ENCODE results near the gene DECR2. TPM values are rescaled to one million over a fixed set of nuclear protein-coding genes. Genes with fewer than 3 reads are reported as not detected.

The DECR2 gene
- total RNA-seq, 1 experiment from 2014 or later, result 52.6 TPM

- Mint-ChIP-seq H3K4me1 (ENCODE audit: low read depth, unreplicated experiment) (no peaks in the 10 kb centered on the region), H3K27ac (ENCODE audit: unreplicated experiment) (no peak overlapping the region), H3K4me3 (ENCODE audit: unreplicated experiment) (no peak overlapping the region), H3K9me3 (ENCODE audit: unreplicated experiment) (no peaks in the 10 kb centered on the region), H3K36me3 (ENCODE audit: insufficient read depth, unreplicated experiment) (peaks cover 31% of the 10 kb centered on the region), H3K27me3 (ENCODE audit: insufficient read depth, unreplicated experiment) (no peaks in the 10 kb centered on the region)
- Histone ChIP-seq H3K27me3 (replicated peaks; ENCODE audit: control insufficient read depth, insufficient read depth, low read length) (no peaks in the 10 kb centered on the region), H3K4me3 (ENCODE audit: low read depth, low read length) (no peak overlapping the region), H3K4me1 (no peaks in the 10 kb centered on the region), H3K36me3 (ENCODE audit: control insufficient read depth, insufficient read depth, low read length) (no peaks in the 10 kb centered on the region), H3K9me3 (no peaks in the 10 kb centered on the region)
- CTCF ChIA-PET, result interaction anchor here (2.0 kb wide), 2 partner anchors 10 to 256 kb away, joined by 9 to 19 read pairs; partner anchors contain the start of gene AXIN1
- BruUV-seq (replicated peaks), result no TSS peak
- intact Hi-C loops (cut with micrococcal nuclease; ENCODE audit: unreplicated experiment), result no loop called here
- POLR2A ChIA-PET, result interaction anchor here (0.8 kb wide), 1 partner anchor 33 kb away, joined by 6 read pairs; no protein-coding TSS in a partner anchor
- TF ChIP-seq, protein P1, sequence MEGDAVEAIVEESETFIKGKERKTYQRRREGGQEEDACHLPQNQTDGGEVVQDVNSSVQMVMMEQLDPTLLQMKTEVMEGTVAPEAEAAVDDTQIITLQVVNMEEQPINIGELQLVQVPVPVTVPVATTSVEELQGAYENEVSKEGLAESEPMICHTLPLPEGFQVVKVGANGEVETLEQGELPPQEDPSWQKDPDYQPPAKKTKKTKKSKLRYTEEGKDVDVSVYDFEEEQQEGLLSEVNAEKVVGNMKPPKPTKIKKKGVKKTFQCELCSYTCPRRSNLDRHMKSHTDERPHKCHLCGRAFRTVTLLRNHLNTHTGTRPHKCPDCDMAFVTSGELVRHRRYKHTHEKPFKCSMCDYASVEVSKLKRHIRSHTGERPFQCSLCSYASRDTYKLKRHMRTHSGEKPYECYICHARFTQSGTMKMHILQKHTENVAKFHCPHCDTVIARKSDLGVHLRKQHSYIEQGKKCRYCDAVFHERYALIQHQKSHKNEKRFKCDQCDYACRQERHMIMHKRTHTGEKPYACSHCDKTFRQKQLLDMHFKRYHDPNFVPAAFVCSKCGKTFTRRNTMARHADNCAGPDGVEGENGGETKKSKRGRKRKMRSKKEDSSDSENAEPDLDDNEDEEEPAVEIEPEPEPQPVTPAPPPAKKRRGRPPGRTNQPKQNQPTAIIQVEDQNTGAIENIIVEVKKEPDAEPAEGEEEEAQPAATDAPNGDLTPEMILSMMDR (IDR thresholded peaks at IDR 0.05; ENCODE audit: insufficient read depth in 1 of 2, low read depth in 1 of 2, low read length in 1 of 2, severe bottlenecking in 1 of 2, unreplicated experiment in 1 of 2), result no peak
- DNase-seq, result no peak
These were observed 38.4 kb upstream of the DECR2 start for GRCh38 chr16:363110-363765.

DNA sequence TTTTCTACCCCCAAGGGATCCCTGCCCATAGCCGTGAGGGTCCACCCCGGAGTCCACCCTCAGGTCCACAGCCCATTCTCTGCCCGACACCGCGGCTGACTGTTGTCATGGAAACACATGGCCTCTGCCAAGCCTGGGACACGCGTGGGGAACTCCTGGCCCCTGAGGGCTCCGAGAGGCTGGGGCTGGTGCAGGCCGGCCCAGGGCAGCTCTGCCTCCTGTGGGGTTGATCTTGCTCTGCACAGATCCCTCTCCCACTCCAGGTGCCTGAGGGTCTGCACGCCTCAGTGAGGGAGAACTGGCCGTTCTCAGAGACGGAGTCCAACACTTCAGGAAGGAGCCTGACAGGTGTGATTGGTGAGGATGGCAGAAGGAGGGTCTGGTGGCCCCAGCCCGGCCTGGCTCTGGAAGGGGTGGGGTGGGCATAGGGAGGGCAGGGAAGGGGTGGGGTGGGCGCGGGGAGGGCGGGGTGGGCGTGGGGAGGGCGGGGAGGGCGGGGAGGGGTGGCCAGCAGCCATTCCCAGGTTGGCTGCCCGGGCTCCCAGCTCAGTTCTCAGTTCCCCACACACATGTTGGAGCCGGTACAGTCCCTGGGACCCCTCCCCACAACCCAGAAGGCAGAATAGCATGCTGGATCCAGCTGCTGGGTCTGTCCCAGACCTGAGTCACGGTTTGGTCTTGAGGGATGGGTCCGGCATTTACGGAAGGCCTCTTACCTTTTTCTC lies 37.8 kb upstream of the DECR2 start:
- no peak for DNase-seq
- TF ChIP-seq, protein P1 (IDR thresholded peaks at IDR 0.05; ENCODE audit: insufficient read depth in 1 of 2, low read depth in 1 of 2, low read length in 1 of 2, severe bottlenecking in 1 of 2, unreplicated experiment in 1 of 2), result no peak
- no peak overlapping the region for H3K4me3 ChIP-seq (ENCODE audit: low read depth, low read length)
- POLR2A ChIA-PET, result interaction anchor here (0.6 kb wide), 1 partner anchor 324 kb away, joined by 10 read pairs; no protein-coding TSS in a partner anchor
- no peaks in the 10 kb centered on the region for H3K4me1 ChIP-seq
- H3K36me3 ChIP-seq (ENCODE audit: control insufficient read depth, insufficient read depth, low read length), result peaks cover 2% of the 10 kb centered on the region; the same call in 1 of the 2 replicates
- Mint-ChIP-seq H3K27me3 (ENCODE audit: insufficient read depth, unreplicated experiment) (no peaks in the 10 kb centered on the region), H3K36me3 (ENCODE audit: insufficient read depth, unreplicated experiment) (peaks cover 36% of the 10 kb centered on the region), H3K9me3 (ENCODE audit: unreplicated experiment) (no peaks in the 10 kb centered on the region), H3K4me1 (ENCODE audit: low read depth, unreplicated experiment) (no peaks in the 10 kb centered on the region), H3K4me3 (ENCODE audit: unreplicated experiment) (no peak overlapping the region), H3K27ac (ENCODE audit: unreplicated experiment) (no peak overlapping the region)
- no peaks in the 10 kb centered on the region for H3K27me3 ChIP-seq (replicated peaks; ENCODE audit: control insufficient read depth, insufficient read depth, low read length)
- CTCF ChIA-PET, result interaction anchor here (0.6 to 1.4 kb wide), 2 partner anchors 11 to 51 kb away, joined by 3 to 4 read pairs; partner anchors contain the start of gene AXIN1
- intact Hi-C loops (cut with micrococcal nuclease; ENCODE audit: unreplicated experiment), result no loop called here
- no TSS peak for BruUV-seq (replicated peaks)
- H3K9me3 ChIP-seq, result no peaks in the 10 kb centered on the region

DNA sequence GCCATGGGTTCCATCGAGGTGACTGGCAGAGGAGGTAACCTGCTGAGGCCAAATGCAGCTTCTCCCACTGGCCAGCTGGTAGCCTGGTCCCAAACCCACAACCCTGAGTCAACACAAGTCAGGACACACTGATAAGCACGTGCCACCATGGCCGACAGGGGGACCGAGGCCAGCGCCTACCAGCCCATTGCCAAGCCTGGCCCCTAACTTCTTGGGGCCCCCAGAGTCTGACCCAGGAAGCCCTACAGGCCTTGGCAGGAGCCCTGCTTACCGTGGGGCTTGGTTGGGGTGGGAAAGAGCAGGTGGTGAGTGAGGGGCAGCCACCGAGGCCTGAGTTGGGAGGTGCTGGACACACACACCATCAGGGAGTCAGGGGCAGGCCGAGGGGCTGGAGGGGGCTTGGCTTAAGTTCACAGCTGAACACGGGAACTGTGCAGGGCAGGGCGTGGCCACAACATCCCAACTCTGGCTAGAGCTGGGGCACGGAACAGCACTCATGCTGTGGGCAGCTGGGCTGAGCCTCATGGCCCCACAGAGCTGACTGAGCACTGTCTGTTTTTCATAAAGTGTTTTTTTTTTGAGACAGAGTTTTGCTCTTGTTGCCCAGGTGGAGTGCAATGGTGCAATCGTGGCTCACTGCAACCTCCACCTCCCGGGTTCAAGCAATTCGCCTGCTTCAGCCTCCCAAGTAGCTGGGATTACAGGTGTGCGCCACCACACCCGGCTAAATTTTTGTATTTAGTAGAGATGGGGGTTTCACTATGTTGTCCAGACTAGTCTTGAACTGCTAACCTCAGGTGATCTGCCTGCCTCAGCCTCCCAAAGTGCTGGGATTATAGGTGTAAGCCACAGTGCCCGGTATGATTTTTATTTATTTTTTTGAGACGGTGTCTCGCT lies 36.8 kb upstream of the DECR2 start:
- ChIA-PET POLR2A (no interaction called here), CTCF (interaction anchor here (1.4 kb wide), 1 partner anchor 12 kb away, joined by 4 read pairs; the partner anchor contains the start of gene AXIN1)
- Mint-ChIP-seq H3K4me3 (ENCODE audit: unreplicated experiment) (no peak overlapping the region), H3K27ac (ENCODE audit: unreplicated experiment) (no peak overlapping the region), H3K4me1 (ENCODE audit: low read depth, unreplicated experiment) (no peaks in the 10 kb centered on the region), H3K9me3 (ENCODE audit: unreplicated experiment) (no peaks in the 10 kb centered on the region), H3K27me3 (ENCODE audit: insufficient read depth, unreplicated experiment) (no peaks in the 10 kb centered on the region), H3K36me3 (ENCODE audit: insufficient read depth, unreplicated experiment) (peaks cover 45% of the 10 kb centered on the region)
- Histone ChIP-seq H3K9me3 (no peaks in the 10 kb centered on the region), H3K4me3 (ENCODE audit: low read depth, low read length) (no peak overlapping the region), H3K4me1 (no peaks in the 10 kb centered on the region), H3K27me3 (replicated peaks; ENCODE audit: control insufficient read depth, insufficient read depth, low read length) (no peaks in the 10 kb centered on the region), H3K36me3 (ENCODE audit: control insufficient read depth, insufficient read depth, low read length) (peaks cover 2% of the 10 kb centered on the region; the same call in 1 of the 2 replicates)
- intact Hi-C loops (cut with micrococcal nuclease; ENCODE audit: unreplicated experiment), result no loop called here
- TF ChIP-seq, protein P1 (IDR thresholded peaks at IDR 0.05; ENCODE audit: insufficient read depth in 1 of 2, low read depth in 1 of 2, low read length in 1 of 2, severe bottlenecking in 1 of 2, unreplicated experiment in 1 of 2), result no peak
- no TSS peak for BruUV-seq (replicated peaks)
- no peak for DNase-seq
